Right renal pelvis (tissue), 4 donors: ENCODE measurements around the gene PERCC1. TPM values are rescaled to one million over a fixed set of nuclear protein-coding genes. Genes with fewer than 3 reads are reported as not detected.
A peak's percentile ranks its signal among the peaks of the same experiment; 100 is the strongest.

ENCODE experiments used
- DNase-seq, 4 donors: peaks; one replicate each; pipeline ENCODE4 v3.0.0-alpha.2; 2013; ENCODE audit warnings: low read depth in 4 of 4, low spot score in 3 of 4, missing footprints in 1 of 4
- polyA plus RNA-seq, 4 donors: library from polyadenylated mRNA; unstranded; fragments of 120-200 nt; gene quantifications; one replicate each; pipeline ENCODE4 v1.2.1, GENCODE V29; 2013; ENCODE audit not compliant: insufficient read length in 4 of 4

The PERCC1 gene
- polyA plus RNA-seq, 4 donors: 0.26 TPM; not detected in 3

GRCh38 chr16:1408171-1408837 lies 22.6 kb upstream of the PERCC1 start:
- peak; percentile 75 to 86 (median 80) for DNase-seq

GRCh38 chr16:1412847-1413246 lies 18.0 kb upstream of the PERCC1 start:
- DNase-seq: no peak

GRCh38 chr16:1413684-1414531 lies 17.0 kb upstream of the PERCC1 start:
- DNase-seq: no peak

- DNase-seq: no peak
These were observed 16.2 kb upstream of the PERCC1 start, which contains the start of gene UNKL for GRCh38 chr16:1414532-1415260. Gene UNKL, minus strand, starts transcription at chr16:1414704. Its CDS starts 13 bp downstream, at chr16:1414691.

- DNase-seq: no peak
These were observed 14.3 kb upstream of the PERCC1 start for GRCh38 chr16:1416521-1416941.

- no peak for DNase-seq
These were observed 10.8 kb upstream of the PERCC1 start for GRCh38 chr16:1420111-1420539.

- DNase-seq: no peak
These were observed 8.8 kb upstream of the PERCC1 start for GRCh38 chr16:1422076-1422475.

GRCh38 chr16:1424028-1424427 lies 6.8 kb upstream of the PERCC1 start:
- DNase-seq: no peak

GRCh38 chr16:1425616-1426370 lies 5.1 kb upstream of the PERCC1 start:
- no peak for DNase-seq

- no peak for DNase-seq
These were observed 4.0 kb upstream of the PERCC1 start for GRCh38 chr16:1426734-1427471.

GRCh38 chr16:1427473-1428461 lies 3.1 kb upstream of the PERCC1 start:
- DNase-seq: no peak

- DNase-seq: no peak
These were observed 2.4 kb upstream of the PERCC1 start for GRCh38 chr16:1428511-1428910.

- no peak for DNase-seq
These were observed 1.9 kb upstream of the PERCC1 start for GRCh38 chr16:1429012-1429411.

GRCh38 chr16:1429631-1430030 lies 1.2 kb upstream of the PERCC1 start:
- no peak for DNase-seq

GRCh38 chr16:1430214-1430758 lies 592 bp upstream of the PERCC1 start:
- DNase-seq: no peak

- DNase-seq: no peak
These were observed 806 bp downstream of the PERCC1 start for GRCh38 chr16:1431497-1432270.
